ENCODE data around the gene ZBTB20. TPM values are rescaled to one million over a fixed set of nuclear protein-coding genes. Genes with fewer than 3 reads are reported as not detected.

The ZBTB20 gene
- total and polyA plus RNA-seq, 2 experiments from 2014 or later, result 15.7 to 37.3 TPM

GRCh38 chr3:114405202-114405990 is 741.7 kb downstream of the ZBTB20 start:
- Histone ChIP-seq H3K27me3 (no peaks in the 10 kb centered on the region), H3K36me3 (no peaks in the 10 kb centered on the region), H3K27ac (peak overlapping the region; percentile 42), H3K4me3 (no peak overlapping the region), H3K4me1 (ENCODE audit: low read depth) (peaks cover 40% of the 10 kb centered on the region), H3K9me3 (ENCODE audit: low read depth) (no peaks in the 10 kb centered on the region)
- TF ChIP-seq CTCF (IDR thresholded peaks at IDR 0.05; ENCODE audit: low read depth, low read length), result no peak
- no peak for DNase-seq (ENCODE audit: low read depth in 1 of 2, low spot score in 1 of 2)

- no peaks in the 10 kb centered on the region for H3K27me3 ChIP-seq
- no peaks in the 10 kb centered on the region for H3K36me3 ChIP-seq
- H3K4me3 ChIP-seq, result no peak overlapping the region
- no peaks in the 10 kb centered on the region for H3K9me3 ChIP-seq (ENCODE audit: low read depth)
- DNase-seq (ENCODE audit: low read depth in 1 of 2, low spot score in 1 of 2), result no peak
- no peak for TF ChIP-seq CTCF (IDR thresholded peaks at IDR 0.05; ENCODE audit: low read depth, low read length)
- peak overlapping the region; percentile 42 for H3K27ac ChIP-seq
- peaks cover 48% of the 10 kb centered on the region for H3K4me1 ChIP-seq (ENCODE audit: low read depth)
These were observed 742.5 kb downstream of the ZBTB20 start for GRCh38 chr3:114404590-114404989.

GRCh38 chr3:114402838-114403237 is 744.2 kb downstream of the ZBTB20 start:
- Histone ChIP-seq H3K27me3 (no peaks in the 10 kb centered on the region), H3K36me3 (no peaks in the 10 kb centered on the region), H3K27ac (peak overlapping the region; percentile 62), H3K9me3 (ENCODE audit: low read depth) (no peaks in the 10 kb centered on the region), H3K4me1 (ENCODE audit: low read depth) (peaks cover 43% of the 10 kb centered on the region), H3K4me3 (no peak overlapping the region)
- no peak for TF ChIP-seq CTCF (IDR thresholded peaks at IDR 0.05; ENCODE audit: low read depth, low read length)
- DNase-seq (ENCODE audit: low read depth in 1 of 2, low spot score in 1 of 2), result no peak

GRCh38 chr3:114401346-114401745 is 745.7 kb downstream of the ZBTB20 start:
- no peak for TF ChIP-seq CTCF (IDR thresholded peaks at IDR 0.05; ENCODE audit: low read depth, low read length)
- DNase-seq (ENCODE audit: low read depth in 1 of 2, low spot score in 1 of 2), result no peak
- Histone ChIP-seq H3K9me3 (ENCODE audit: low read depth) (no peaks in the 10 kb centered on the region), H3K4me1 (ENCODE audit: low read depth) (peaks cover 43% of the 10 kb centered on the region), H3K27ac (peak overlapping the region; percentile 62), H3K27me3 (no peaks in the 10 kb centered on the region), H3K4me3 (no peak overlapping the region), H3K36me3 (no peaks in the 10 kb centered on the region)

GRCh38 chr3:114400371-114400770 is 746.7 kb downstream of the ZBTB20 start:
- H3K9me3 ChIP-seq (ENCODE audit: low read depth), result no peaks in the 10 kb centered on the region
- TF ChIP-seq CTCF (IDR thresholded peaks at IDR 0.05; ENCODE audit: low read depth, low read length), result no peak
- DNase-seq (ENCODE audit: low read depth in 1 of 2, low spot score in 1 of 2), result no peak
- no peaks in the 10 kb centered on the region for H3K27me3 ChIP-seq
- H3K27ac ChIP-seq, result peak overlapping the region; percentile 62
- H3K4me1 ChIP-seq (ENCODE audit: low read depth), result peaks cover 42% of the 10 kb centered on the region
- H3K4me3 ChIP-seq, result no peak overlapping the region
- H3K36me3 ChIP-seq, result no peaks in the 10 kb centered on the region
